ENCODE data around the gene MYO7B. TPM values are rescaled to one million over a fixed set of nuclear protein-coding genes. Genes with fewer than 3 reads are reported as not detected.

The MYO7B gene
- total RNA-seq, 2 experiments from 2014 or later, result 3.3 TPM; not detected in 1

- H3K9me2 ChIP-seq (ENCODE audit: insufficient read depth, low read length), result no peaks in the 10 kb centered on the region
- no peak overlapping the region for H2AFZ ChIP-seq (ENCODE audit: low read length)
- H3K9me3 ChIP-seq (ENCODE audit: low read length), result no peaks in the 10 kb centered on the region
- no peaks in the 10 kb centered on the region for H3K4me1 ChIP-seq (ENCODE audit: insufficient read depth, low read length, poor library complexity, severe bottlenecking)
- CTCF ChIA-PET (ENCODE audit: unreplicated experiment), result interaction anchor here (1.1 to 4.2 kb wide), 2 partner anchors 11 to 57 kb away, joined by 3 to 21 read pairs; no protein-coding TSS in a partner anchor
- no peak for DNase-seq (ENCODE audit: low spot score)
- no peak overlapping the region for H3K4me3 ChIP-seq (ENCODE audit: low read depth, low read length, poor library complexity, severe bottlenecking)
- no peak overlapping the region for H3K27ac ChIP-seq (ENCODE audit: low read depth, low read length, poor library complexity, severe bottlenecking)
- H3K79me2 ChIP-seq (ENCODE audit: insufficient read depth, low read depth, low read length), result no peaks in the 10 kb centered on the region
- no TSS peak for BruUV-seq (replicated peaks)
- intact Hi-C loops (cut with micrococcal nuclease; ENCODE audit: unreplicated experiment), result no loop called here
- no peaks in the 10 kb centered on the region for H4K20me1 ChIP-seq (ENCODE audit: insufficient read depth, low read length)
- POLR2A ChIA-PET, result no interaction called here
- H3K36me3 ChIP-seq (ENCODE audit: insufficient read depth, low read length), result no peaks in the 10 kb centered on the region
- no peak overlapping the region for H3K4me2 ChIP-seq (ENCODE audit: low read length)
- TF ChIP-seq, protein P1, sequence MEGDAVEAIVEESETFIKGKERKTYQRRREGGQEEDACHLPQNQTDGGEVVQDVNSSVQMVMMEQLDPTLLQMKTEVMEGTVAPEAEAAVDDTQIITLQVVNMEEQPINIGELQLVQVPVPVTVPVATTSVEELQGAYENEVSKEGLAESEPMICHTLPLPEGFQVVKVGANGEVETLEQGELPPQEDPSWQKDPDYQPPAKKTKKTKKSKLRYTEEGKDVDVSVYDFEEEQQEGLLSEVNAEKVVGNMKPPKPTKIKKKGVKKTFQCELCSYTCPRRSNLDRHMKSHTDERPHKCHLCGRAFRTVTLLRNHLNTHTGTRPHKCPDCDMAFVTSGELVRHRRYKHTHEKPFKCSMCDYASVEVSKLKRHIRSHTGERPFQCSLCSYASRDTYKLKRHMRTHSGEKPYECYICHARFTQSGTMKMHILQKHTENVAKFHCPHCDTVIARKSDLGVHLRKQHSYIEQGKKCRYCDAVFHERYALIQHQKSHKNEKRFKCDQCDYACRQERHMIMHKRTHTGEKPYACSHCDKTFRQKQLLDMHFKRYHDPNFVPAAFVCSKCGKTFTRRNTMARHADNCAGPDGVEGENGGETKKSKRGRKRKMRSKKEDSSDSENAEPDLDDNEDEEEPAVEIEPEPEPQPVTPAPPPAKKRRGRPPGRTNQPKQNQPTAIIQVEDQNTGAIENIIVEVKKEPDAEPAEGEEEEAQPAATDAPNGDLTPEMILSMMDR (conservative IDR thresholded peaks at IDR 0.05; ENCODE audit: low read length), result no peak
- no peak for TF ChIP-seq EZH2phosphoT487 (IDR thresholded peaks at IDR 0.05; ENCODE audit: borderline replicate concordance, low read depth, low read length)
These were observed 112.8 kb downstream of the MYO7B start for GRCh38 chr2:127648321-127648720.

- ChIA-PET CTCF (ENCODE audit: unreplicated experiment) (interaction anchor here (1.1 to 4.2 kb wide), 2 partner anchors 12 to 58 kb away, joined by 3 to 21 read pairs; no protein-coding TSS in a partner anchor), POLR2A (interaction anchor here (1.8 kb wide), 1 partner anchor 58 kb away, joined by 5 read pairs; no protein-coding TSS in a partner anchor)
- no peak for DNase-seq (ENCODE audit: low spot score)
- no peak overlapping the region; the same call in 1 of the 2 replicates for H2AFZ ChIP-seq (ENCODE audit: low read length)
- H3K27ac ChIP-seq (ENCODE audit: low read depth, low read length, poor library complexity, severe bottlenecking), result no peak overlapping the region
- H3K9me2 ChIP-seq (ENCODE audit: insufficient read depth, low read length), result no peaks in the 10 kb centered on the region
- no peaks in the 10 kb centered on the region for H3K9me3 ChIP-seq (ENCODE audit: low read length)
- H4K20me1 ChIP-seq (ENCODE audit: insufficient read depth, low read length), result no peaks in the 10 kb centered on the region
- no TSS peak for BruUV-seq (replicated peaks)
- no peak for TF ChIP-seq EZH2phosphoT487 (IDR thresholded peaks at IDR 0.05; ENCODE audit: borderline replicate concordance, low read depth, low read length)
- TF ChIP-seq, protein P1 (conservative IDR thresholded peaks at IDR 0.05; ENCODE audit: low read length), result no peak
- intact Hi-C loops (cut with micrococcal nuclease; ENCODE audit: unreplicated experiment), result no loop called here
- no peaks in the 10 kb centered on the region for H3K4me1 ChIP-seq (ENCODE audit: insufficient read depth, low read length, poor library complexity, severe bottlenecking)
- H3K36me3 ChIP-seq (ENCODE audit: insufficient read depth, low read length), result no peaks in the 10 kb centered on the region
- 0 out of 2 replicates have a peak overlapping the region, but pooled peaks have one; percentile 23 for H3K4me2 ChIP-seq (ENCODE audit: low read length)
- no peaks in the 10 kb centered on the region for H3K79me2 ChIP-seq (ENCODE audit: insufficient read depth, low read depth, low read length)
- no peak overlapping the region for H3K4me3 ChIP-seq (ENCODE audit: low read depth, low read length, poor library complexity, severe bottlenecking)
These were observed 113.7 kb downstream of the MYO7B start for GRCh38 chr2:127649100-127649611.

- H3K27ac ChIP-seq (ENCODE audit: low read depth, low read length, poor library complexity, severe bottlenecking), result no peak overlapping the region
- peak overlapping the region; percentile 23; the same call in 1 of the 2 replicates for H3K4me2 ChIP-seq (ENCODE audit: low read length)
- H2AFZ ChIP-seq (ENCODE audit: low read length), result no peak overlapping the region; the same call in 1 of the 2 replicates
- POLR2A ChIA-PET, result interaction anchor here (1.8 kb wide), 1 partner anchor 58 kb away, joined by 5 read pairs; no protein-coding TSS in a partner anchor
- TF ChIP-seq EZH2phosphoT487 (IDR thresholded peaks at IDR 0.05; ENCODE audit: borderline replicate concordance, low read depth, low read length), result no peak
- TF ChIP-seq, protein P1 (conservative IDR thresholded peaks at IDR 0.05; ENCODE audit: low read length), result peak; percentile 91
- CTCF ChIA-PET (ENCODE audit: unreplicated experiment), result interaction anchor here (4.2 kb wide), 1 partner anchor 59 kb away, joined by 21 read pairs; no protein-coding TSS in a partner anchor
- H4K20me1 ChIP-seq (ENCODE audit: insufficient read depth, low read length), result no peaks in the 10 kb centered on the region
- intact Hi-C loops (cut with micrococcal nuclease; ENCODE audit: unreplicated experiment), result loop anchor here (1.0 kb wide), 1 partner anchor 58 kb away; no protein-coding TSS in a partner anchor
- H3K9me3 ChIP-seq (ENCODE audit: low read length), result no peaks in the 10 kb centered on the region
- H3K36me3 ChIP-seq (ENCODE audit: insufficient read depth, low read length), result no peaks in the 10 kb centered on the region
- no peaks in the 10 kb centered on the region for H3K4me1 ChIP-seq (ENCODE audit: insufficient read depth, low read length, poor library complexity, severe bottlenecking)
- H3K9me2 ChIP-seq (ENCODE audit: insufficient read depth, low read length), result no peaks in the 10 kb centered on the region
- H3K4me3 ChIP-seq (ENCODE audit: low read depth, low read length, poor library complexity, severe bottlenecking), result no peak overlapping the region
- DNase-seq (ENCODE audit: low spot score), result peak; percentile 85
- BruUV-seq (replicated peaks), result no TSS peak
- no peaks in the 10 kb centered on the region for H3K79me2 ChIP-seq (ENCODE audit: insufficient read depth, low read depth, low read length)
These were observed 114.2 kb downstream of the MYO7B start for GRCh38 chr2:127649684-127650040.
